Esophagus muscularis mucosa (tissue), 4 donors: Measurements from ENCODE around the gene GSTO2. TPM values are rescaled to one million over a fixed set of nuclear protein-coding genes. Genes with fewer than 3 reads are reported as not detected.

ENCODE experiments used
- DNase-seq: peaks from one replicate; pipeline ENCODE4 v3.0.0-alpha.2; 2017; ENCODE audit errors: extremely low spot score
- H3K27ac ChIP-seq, 4 donors: fragments of 200-600 bp; sonication (generic); replicated peaks in 1 of 4; 1 replicate in 3 of 4; 2 replicates in 1 of 4; pipeline ENCODE4 v1.5.1; 2016 to 2019; ENCODE audit warnings: mild to moderate bottlenecking in 1 of 4
- H3K27me3 ChIP-seq, 4 donors: fragments of 200-600 bp; sonication (generic); one replicate each; pipeline versions ENCODE4 v1.5.1 to v1.6.0; 2016 to 2019
- H3K36me3 ChIP-seq, 4 donors: fragments of 200-600 bp; sonication (generic); one replicate each; pipeline ENCODE4 v1.5.1; 2016 to 2019
- H3K4me1 ChIP-seq, 4 donors: fragments of 200-600 bp; sonication (generic); one replicate each; pipeline ENCODE4 v1.5.1; 2016 to 2019
- H3K4me3 ChIP-seq, 4 donors: fragments of 200-600 bp; sonication (generic); 1 replicate in 2 of 4; 2 replicates in 2 of 4; pipeline ENCODE4 v1.5.1; 2016 to 2019; ENCODE audit warnings: mild to moderate bottlenecking in 4 of 4, moderate library complexity in 1 of 4
- H3K9me3 ChIP-seq, 4 donors: fragments of 200-600 bp; sonication (generic); 1 replicate in 3 of 4; 2 replicates in 1 of 4; pipeline ENCODE4 v1.5.1; 2016 to 2019
- CTCF ChIP-seq, 3 experiments: fragments of 200-600 bp in 2 of 3; fragments of 450-650 bp in 1 of 3; sonication (generic) in 2 of 3; IDR thresholded peaks; one replicate each; pipeline ENCODE4 v1.5.1; 2017 to 2019; ENCODE audit warnings: antibody characterized with exemption in 3 of 3, mild to moderate bottlenecking in 2 of 3, moderate library complexity in 1 of 3
- EP300 ChIP-seq: sonication (generic); formaldehyde crosslinking; IDR thresholded peaks from one replicate; pipeline ENCODE4 v1.6.1; 2017; ENCODE audit warnings: antibody characterized with exemption
- POLR2A ChIP-seq: fragments of 450-650 bp; IDR thresholded peaks from one replicate; pipeline ENCODE4 v1.6.1; 2017; ENCODE audit warnings: antibody characterized with exemption, moderate library complexity, mild to moderate bottlenecking, low read depth
- POLR2AphosphoS5 ChIP-seq, 2 donors: sonication (generic); formaldehyde crosslinking; IDR thresholded peaks; one replicate each; pipeline ENCODE4 v1.6.1; 2017; ENCODE audit warnings: antibody characterized with exemption in 2 of 2
- WGBS: methylation state at CpG from one replicate; pipeline ENCODE4 v1.1.5; 2018; 5-methylcytosine and 5-hydroxymethylcytosine counted together
- intact Hi-C: fragments of 100-400 bp; cut with DNase I; formaldehyde crosslinking; loops from one replicate; pipeline ENCODE4 v1.15.1; 2023
- total RNA-seq, 4 donors: library from RNA; depleted of rRNA; stranded (reverse); fragments of >200 nt; gene quantifications; one replicate each; pipeline versions ENCODE4 v1.1.0 to v1.2.1, GENCODE V29; 2016

Gene GSTO2
- total RNA-seq, 4 donors from 2014 or later = 0.42 to 0.99 (median 0.63) TPM

GRCh38 chr10:104348601-104349000, 79.6 kb downstream of the GSTO2 start:
- WGBS = 73% methylated on average over 2 of the region's 2 CpGs
- no peaks in the 10 kb centered on the region for H3K36me3 ChIP-seq
- H3K9me3 ChIP-seq = no peaks in the 10 kb centered on the region
- H3K27me3 ChIP-seq = no peaks in the 10 kb centered on the region
- no peak overlapping the region for H3K4me3 ChIP-seq
- H3K27ac ChIP-seq = no peak overlapping the region
- no peak for DNase-seq
- peaks cover 7 to 28% (median 26%) of the 10 kb centered on the region in 4 donors for H3K4me1 ChIP-seq
- intact Hi-C loops = no loop called here
- TF ChIP-seq POLR2A (no peak), CTCF (IDR thresholded peaks at IDR 0.05) (no peak), POLR2AphosphoS5 (IDR thresholded peaks at IDR 0.05) (no peak), EP300 (no peak)

- WGBS = 25% methylated on average over 5 of the region's 5 CpGs
- no peak for DNase-seq
- peak overlapping the region; percentile 36 to 80 (median 77) for H3K27ac ChIP-seq
- no peak for TF ChIP-seq CTCF (IDR thresholded peaks at IDR 0.05)
- TF ChIP-seq EP300 = peak; percentile 7
- TF ChIP-seq POLR2AphosphoS5 (IDR thresholded peaks at IDR 0.05) = peak; percentile 46 to 78
- no peaks in the 10 kb centered on the region for H3K36me3 ChIP-seq
- H3K27me3 ChIP-seq = no peaks in the 10 kb centered on the region
- H3K4me1 ChIP-seq = peaks cover 12 to 34% (median 34%) of the 10 kb centered on the region in 4 donors
- H3K4me3 ChIP-seq = peak overlapping the region; percentile 15 to 35 (median 25)
- intact Hi-C loops = loop anchor here (1.0 kb wide), 1 partner anchor 58 kb away; no protein-coding TSS in a partner anchor
- H3K9me3 ChIP-seq = no peaks in the 10 kb centered on the region
Observed at GRCh38 chr10:104349623-104350126, 80.7 kb downstream of the GSTO2 start.

GRCh38 chr10:104350127-104350635, 81.2 kb downstream of the GSTO2 start:
- no peaks in the 10 kb centered on the region for H3K9me3 ChIP-seq
- peaks cover 12 to 34% (median 34%) of the 10 kb centered on the region in 4 donors for H3K4me1 ChIP-seq
- TF ChIP-seq EP300 (no peak), CTCF (IDR thresholded peaks at IDR 0.05) (peak; percentile 65 to 84 (median 75))
- 30% methylated on average over 6 of the region's 6 CpGs for WGBS
- no peaks in the 10 kb centered on the region for H3K36me3 ChIP-seq
- peak overlapping the region; percentile 15 to 35 (median 25) for H3K4me3 ChIP-seq
- H3K27me3 ChIP-seq = no peaks in the 10 kb centered on the region
- intact Hi-C loops = loop anchor here (1.0 kb wide), 1 partner anchor 59 kb away; no protein-coding TSS in a partner anchor
- peak overlapping the region; percentile 36 to 80 (median 77) for H3K27ac ChIP-seq
- DNase-seq = no peak

GRCh38 chr10:104351061-104351702, 82.2 kb downstream of the GSTO2 start:
- no peaks in the 10 kb centered on the region for H3K36me3 ChIP-seq
- TF ChIP-seq EP300 (no peak), POLR2A (no peak), CTCF (IDR thresholded peaks at IDR 0.05) (no peak), POLR2AphosphoS5 (IDR thresholded peaks at IDR 0.05) (no peak)
- H3K27ac ChIP-seq = no peak overlapping the region
- H3K27me3 ChIP-seq = no peaks in the 10 kb centered on the region
- no peaks in the 10 kb centered on the region for H3K9me3 ChIP-seq
- peaks cover 12 to 34% (median 34%) of the 10 kb centered on the region in 4 donors for H3K4me1 ChIP-seq
- 69% methylated on average over 2 of the region's 2 CpGs for WGBS
- no peak overlapping the region for H3K4me3 ChIP-seq
- intact Hi-C loops = no loop called here
- DNase-seq = no peak
